EL (cell line): ENCODE data around the gene SNRNP48.

Experiments
- DNase-seq: peaks from one replicate; pipeline ENCODE4 v3.0.0-alpha.2; 2016

SNRNP48 gene

GRCh38 chr6:7559651-7560385, 30.2 kb upstream of the SNRNP48 start:
- DNase-seq: no peak

DNA sequence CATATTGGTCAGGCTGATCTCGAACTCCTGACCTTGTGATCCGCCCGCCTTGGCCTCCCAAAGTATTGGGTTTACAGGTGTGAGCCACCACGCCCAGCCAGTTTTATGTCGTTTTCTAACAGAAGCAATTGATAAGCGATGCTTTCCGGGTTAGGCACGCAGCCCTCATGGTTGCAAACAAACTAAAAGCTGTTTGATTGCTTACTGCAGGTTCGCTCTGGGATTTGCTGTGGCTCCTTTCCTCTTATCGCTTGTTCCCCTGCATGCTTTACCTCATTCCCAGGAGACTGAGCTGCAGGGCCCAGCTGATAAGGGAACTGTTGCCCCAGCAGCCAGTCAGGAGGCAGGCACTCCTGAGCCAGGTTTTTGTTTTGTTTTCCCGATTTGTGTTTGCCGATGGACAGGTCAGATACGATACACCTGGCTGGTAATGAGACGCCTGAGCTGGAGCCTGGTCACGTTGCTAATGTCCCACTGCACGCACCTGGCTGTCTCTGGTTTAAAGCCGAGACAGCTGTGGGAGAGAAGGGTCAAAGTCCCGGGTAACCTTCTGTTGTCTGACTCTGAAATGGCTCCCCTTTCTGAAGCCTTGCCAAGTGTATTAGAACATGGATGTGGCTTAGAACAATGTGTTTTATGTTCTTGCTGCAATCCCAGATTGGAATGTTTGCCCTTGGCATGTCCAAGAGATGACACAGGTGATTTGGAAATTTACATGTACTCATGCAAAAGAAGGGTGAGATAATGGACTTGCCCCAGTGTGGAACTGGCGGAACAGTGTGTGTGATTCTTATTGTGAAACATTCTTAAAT, 28.6 kb upstream of the SNRNP48 start:
- DNase-seq: no peak

DNA sequence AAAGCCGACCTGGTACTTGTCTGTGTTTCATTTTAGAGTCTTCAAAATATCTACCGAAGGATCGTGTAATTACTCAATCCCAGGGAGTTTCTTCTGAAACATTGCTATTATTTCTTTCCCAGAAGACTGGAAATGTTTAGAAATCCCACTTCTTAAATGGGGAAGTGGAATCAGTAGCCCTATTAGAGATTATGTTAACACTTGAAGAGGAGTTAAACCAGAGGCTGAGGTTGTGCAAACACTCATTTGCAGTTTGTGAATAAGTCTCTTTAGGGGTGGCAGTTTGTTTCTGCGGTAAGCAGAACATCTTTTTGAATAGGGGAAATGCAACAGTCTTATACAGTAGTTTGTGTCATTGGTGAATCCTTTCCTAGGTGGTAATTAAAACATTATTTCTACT, 27.2 kb upstream of the SNRNP48 start:
- DNase-seq: no peak

- DNase-seq: no peak
Measured at GRCh38 chr6:7566107-7566506, 23.9 kb upstream of the SNRNP48 start.

DNA sequence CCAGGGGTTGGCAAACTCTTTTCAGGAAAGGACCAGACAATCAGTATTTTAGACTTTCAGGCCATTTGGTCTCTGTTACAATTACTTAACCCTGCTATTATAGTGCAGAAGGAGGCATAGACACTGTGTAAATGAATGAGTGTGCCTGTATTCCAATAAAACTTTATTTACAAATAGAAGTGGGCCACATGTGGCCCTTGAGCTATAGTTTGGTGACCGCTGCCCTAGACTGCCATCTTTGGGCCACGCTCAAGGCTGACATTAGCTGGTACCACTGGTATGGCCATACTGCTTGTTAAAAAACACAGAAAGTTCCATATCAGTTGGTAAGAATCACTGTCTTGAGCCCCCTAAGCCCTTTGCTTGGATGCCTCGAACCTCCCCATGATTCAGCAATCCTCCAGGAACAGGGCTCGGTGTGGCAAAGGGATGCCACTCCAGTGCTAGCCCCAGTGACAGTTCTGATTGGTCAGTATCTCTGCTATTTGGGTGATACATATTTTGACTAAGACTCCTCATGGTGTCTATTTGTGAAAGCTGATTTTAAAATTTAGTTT, 23.3 kb upstream of the SNRNP48 start:
- no peak for DNase-seq

DNA sequence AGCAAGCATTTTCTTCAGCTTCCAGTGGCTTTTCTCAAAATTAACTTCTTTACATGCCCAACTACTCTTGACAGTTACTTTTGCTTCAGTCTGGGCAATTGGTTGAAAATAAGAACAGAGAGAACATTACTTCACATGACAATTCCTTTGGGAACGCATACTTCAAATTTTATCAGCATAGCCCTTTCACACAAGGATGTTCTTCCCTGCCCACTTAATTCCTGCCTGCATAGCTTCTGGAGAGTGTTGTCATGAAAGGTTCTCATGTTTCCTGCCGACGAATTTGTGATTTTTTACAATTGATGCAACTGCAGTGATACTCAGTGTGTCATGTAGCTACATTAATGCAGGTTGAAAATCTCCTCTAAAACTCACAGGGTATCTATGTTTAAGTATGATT, 22.0 kb upstream of the SNRNP48 start:
- DNase-seq: peak; percentile 13

DNA sequence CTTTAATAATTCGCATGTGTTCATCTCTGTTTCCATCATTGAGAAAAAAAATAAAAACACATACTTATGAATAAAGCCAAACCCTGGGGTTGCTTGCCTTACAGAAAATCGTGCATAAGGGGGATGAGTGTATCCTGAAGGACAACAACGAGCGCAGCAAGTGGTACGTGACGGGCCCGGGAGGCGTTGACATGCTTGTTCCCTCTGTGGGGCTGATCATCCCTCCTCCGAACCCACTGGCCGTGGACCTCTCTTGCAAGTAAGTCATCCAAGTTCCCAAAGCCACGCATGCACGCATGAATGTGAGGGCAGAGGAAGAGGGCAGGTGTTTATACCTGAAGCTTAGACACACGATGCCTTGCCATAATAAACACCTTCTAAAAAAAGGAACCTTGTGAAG, 20.9 kb upstream of the SNRNP48 start:
- DNase-seq: no peak

GRCh38 chr6:7572213-7572943, 17.6 kb upstream of the SNRNP48 start:
- DNase-seq: no peak

GRCh38 chr6:7574500-7574899, 15.5 kb upstream of the SNRNP48 start:
- no peak for DNase-seq

DNA sequence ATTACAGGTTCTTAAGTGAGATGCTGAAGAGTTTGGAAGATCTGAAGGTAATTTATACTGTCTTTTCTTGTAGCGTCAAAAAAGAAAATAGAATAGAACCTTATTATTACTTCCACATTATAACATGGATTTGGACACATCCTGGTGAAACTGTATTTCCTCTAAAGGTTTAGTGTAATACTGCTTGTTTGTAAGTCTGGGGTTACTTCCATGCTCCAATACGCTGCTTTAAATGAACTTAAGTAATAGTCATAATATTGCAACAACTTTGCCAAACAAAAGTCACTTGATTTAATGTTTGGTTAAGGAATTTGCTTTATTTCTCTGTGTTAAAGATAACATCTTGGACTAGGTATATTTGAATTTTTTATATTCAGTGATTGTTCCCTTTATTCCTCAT, 11.5 kb upstream of the SNRNP48 start:
- DNase-seq: no peak

GRCh38 chr6:7578931-7579330, 11.1 kb upstream of the SNRNP48 start:
- no peak for DNase-seq

GRCh38 chr6:7579851-7580250, 10.1 kb upstream of the SNRNP48 start:
- no peak for DNase-seq

GRCh38 chr6:7580537-7580926, 9.5 kb upstream of the SNRNP48 start:
- DNase-seq: no peak

- no peak for DNase-seq
Measured at GRCh38 chr6:7580927-7581618, 8.9 kb upstream of the SNRNP48 start.

DNA sequence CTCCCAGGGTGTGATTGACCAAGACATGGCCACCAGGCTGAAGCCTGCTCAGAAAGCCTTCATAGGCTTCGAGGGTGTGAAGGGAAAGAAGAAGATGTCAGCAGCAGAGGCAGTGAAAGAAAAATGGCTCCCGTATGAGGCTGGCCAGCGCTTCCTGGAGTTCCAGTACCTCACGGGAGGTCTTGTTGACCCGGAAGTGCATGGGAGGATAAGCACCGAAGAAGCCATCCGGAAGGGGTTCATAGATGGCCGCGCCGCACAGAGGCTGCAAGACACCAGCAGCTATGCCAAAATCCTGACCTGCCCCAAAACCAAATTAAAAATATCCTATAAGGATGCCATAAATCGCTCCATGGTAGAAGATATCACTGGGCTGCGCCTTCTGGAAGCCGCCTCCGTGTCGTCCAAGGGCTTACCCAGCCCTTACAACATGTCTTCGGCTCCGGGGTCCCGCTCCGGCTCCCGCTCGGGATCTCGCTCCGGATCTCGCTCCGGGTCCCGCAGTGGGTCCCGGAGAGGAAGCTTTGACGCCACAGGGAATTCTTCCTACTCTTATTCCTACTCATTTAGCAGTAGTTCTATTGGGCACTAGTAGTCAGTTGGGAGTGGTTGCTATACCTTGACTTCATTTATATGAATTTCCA, 4.6 kb upstream of the SNRNP48 start:
- no peak for DNase-seq

GRCh38 chr6:7587631-7588100, 2.3 kb upstream of the SNRNP48 start:
- DNase-seq: peak; percentile 62

DNA sequence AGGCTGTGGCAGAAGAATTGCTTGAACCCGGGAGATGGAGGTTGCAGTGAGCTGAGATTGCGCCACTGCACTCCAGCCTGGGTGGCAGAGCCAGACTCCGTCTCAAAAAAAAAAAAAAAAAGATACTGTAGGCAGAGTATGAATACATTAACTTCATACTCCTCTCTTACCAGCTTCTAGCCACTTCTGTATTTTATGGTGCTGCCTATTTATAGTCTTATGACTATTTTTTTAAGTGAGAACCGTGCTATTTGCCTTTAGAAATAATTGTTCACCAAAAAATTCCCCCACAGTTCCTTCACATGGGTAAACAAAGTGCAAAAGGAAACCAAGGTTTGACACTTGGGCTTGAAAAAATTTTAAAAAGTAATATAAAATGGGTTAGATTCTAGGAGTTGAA, 1.5 kb upstream of the SNRNP48 start:
- DNase-seq: no peak

DNA sequence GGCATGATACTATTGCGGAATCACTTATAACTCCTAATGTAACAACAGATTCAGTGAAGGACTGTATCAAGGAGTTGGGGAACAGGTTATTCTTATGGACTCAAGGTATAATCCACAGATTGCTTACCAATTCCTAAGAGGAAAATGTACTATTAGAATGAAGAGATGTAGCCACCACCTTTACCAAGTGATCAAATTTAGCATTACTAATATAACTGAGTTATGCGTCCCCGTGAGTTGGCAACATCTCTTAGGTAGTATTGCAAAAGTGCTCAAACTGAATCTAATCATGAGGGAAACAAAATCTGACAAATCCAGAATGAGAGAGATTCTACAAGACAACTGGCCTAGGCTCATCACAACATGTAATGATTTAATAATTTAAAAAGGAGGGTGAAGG, 777 bp upstream of the SNRNP48 start:
- DNase-seq: no peak

GRCh38 chr6:7590918-7591302, 912 bp downstream of the SNRNP48 start:
- peak; percentile 41 for DNase-seq

DNA sequence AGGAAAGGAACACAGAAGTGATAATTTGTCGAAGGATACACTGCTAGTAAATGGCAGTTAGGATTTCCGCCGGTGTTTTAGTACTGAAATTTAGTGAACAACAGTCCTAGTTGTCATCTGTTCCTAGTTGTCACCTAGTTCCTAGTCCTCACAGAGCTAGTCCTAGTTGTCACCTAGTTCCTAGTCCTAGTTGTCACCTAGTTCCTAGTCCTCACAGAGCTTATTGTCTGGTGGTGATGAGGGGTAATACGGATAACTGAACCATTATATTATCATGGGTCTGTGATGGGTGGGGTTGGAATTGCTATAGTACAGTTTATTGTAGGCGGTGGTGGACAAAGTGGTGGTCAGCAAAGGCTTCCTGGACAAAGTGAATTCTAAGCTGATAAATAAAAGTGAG, 1.8 kb downstream of the SNRNP48 start:
- DNase-seq: no peak

- no peak for DNase-seq
Measured at GRCh38 chr6:7593229-7593628, 3.2 kb downstream of the SNRNP48 start.

GRCh38 chr6:7594579-7595125, 4.7 kb downstream of the SNRNP48 start:
- peak; percentile 5 for DNase-seq
